Lung (tissue), 12 donors: ENCODE measurements around the gene GPRIN1. TPM values are rescaled to one million over a fixed set of nuclear protein-coding genes. Genes with fewer than 3 reads are reported as not detected.

Experiments
- ATAC-seq: fragments of 200-7000 bp; cut with Tn5 transposase; one replicate; pipeline ENCODE4 v1.9.1; 2020; ENCODE audit warnings: moderate number of reproducible peaks; ENCODE audit not compliant: insufficient read depth, low FRiP score
- DNase-seq, 3 donors: peaks; one replicate each; pipeline ENCODE4 v3.0.0-alpha.2; 2013 to 2017
- H3K27ac ChIP-seq, 2 donors: one replicate each; pipeline ENCODE4 v1.5.1; 2013; ENCODE audit warnings: mild to moderate bottlenecking in 2 of 2, moderate library complexity in 2 of 2, control low read depth in 1 of 2, inconsistent platforms in 1 of 2, low read depth in 1 of 2, low read length in 1 of 2
- H3K27me3 ChIP-seq, 3 donors: one replicate each; pipeline ENCODE4 v1.5.1; 2013; ENCODE audit warnings: low read length in 2 of 3; ENCODE audit not compliant: control insufficient read depth in 3 of 3, insufficient read depth in 3 of 3
- H3K36me3 ChIP-seq, 4 donors: one replicate each; pipeline ENCODE4 v1.5.1; 2013; ENCODE audit warnings: low read length in 4 of 4, mild to moderate bottlenecking in 1 of 4, moderate library complexity in 1 of 4; ENCODE audit not compliant: control insufficient read depth in 4 of 4, insufficient read depth in 4 of 4
- H3K4me1 ChIP-seq, 5 donors: one replicate each; pipeline ENCODE4 v1.5.1; 2013; ENCODE audit warnings: low read length in 5 of 5, mild to moderate bottlenecking in 2 of 5, moderate library complexity in 1 of 5; ENCODE audit not compliant: control insufficient read depth in 5 of 5, insufficient read depth in 5 of 5
- H3K4me3 ChIP-seq: one replicate; pipeline ENCODE4 v1.5.1; 2013; ENCODE audit warnings: mild to moderate bottlenecking, control low read depth, moderate library complexity
- H3K9ac ChIP-seq, 2 donors: one replicate each; pipeline ENCODE4 v1.5.1; 2013; ENCODE audit warnings: low read length in 2 of 2, control low read depth in 1 of 2; ENCODE audit not compliant: insufficient read depth in 1 of 2
- H3K9me3 ChIP-seq, 4 donors: one replicate each; pipeline ENCODE4 v1.5.1; 2013; ENCODE audit warnings: low read length in 3 of 4, mild to moderate bottlenecking in 1 of 4, moderate library complexity in 1 of 4; ENCODE audit not compliant: control insufficient read depth in 4 of 4, insufficient read depth in 3 of 4
- WGBS, 2 donors: extraction: QIAGEN DNeasy Blood & Tissue Kit; methylation state at CpG; one replicate each; pipeline ENCODE4 v1.1.7; 2013; 5-methylcytosine and 5-hydroxymethylcytosine counted together
- polyA plus RNA-seq, 2 donors: library from polyadenylated mRNA; stranded (reverse); fragments of 200-250 nt; gene quantifications; one replicate each; pipeline ENCODE4 v1.2.1, GENCODE V29; 2013
- total RNA-seq, 2 donors: library from RNA; depleted of rRNA in 1 of 2; stranded (reverse); fragments of >200 nt in 1 of 2; gene quantifications; one replicate each; pipeline ENCODE4 v1.2.1, GENCODE V29; 2014 to 2021
- TF ChIP-seq, protein P1 (sequence below): IDR thresholded peaks from 2 replicates; pipeline ENCODE4 v1.5.1; 2012; ENCODE audit warnings: mild to moderate bottlenecking; ENCODE audit errors: control extremely low read depth, extremely low read depth
- donor health status: control.
- donor health status: control.
- donor health status: Bipolar disorder and iron deficiency.
- donor health status: healthy.
- donor health status: DM: yes; HTN: yes; CAD: no.

GPRIN1 gene
- total and polyA plus RNA-seq, 4 donors, result 0.39 to 1.1 (median 0.82) TPM

DNA sequence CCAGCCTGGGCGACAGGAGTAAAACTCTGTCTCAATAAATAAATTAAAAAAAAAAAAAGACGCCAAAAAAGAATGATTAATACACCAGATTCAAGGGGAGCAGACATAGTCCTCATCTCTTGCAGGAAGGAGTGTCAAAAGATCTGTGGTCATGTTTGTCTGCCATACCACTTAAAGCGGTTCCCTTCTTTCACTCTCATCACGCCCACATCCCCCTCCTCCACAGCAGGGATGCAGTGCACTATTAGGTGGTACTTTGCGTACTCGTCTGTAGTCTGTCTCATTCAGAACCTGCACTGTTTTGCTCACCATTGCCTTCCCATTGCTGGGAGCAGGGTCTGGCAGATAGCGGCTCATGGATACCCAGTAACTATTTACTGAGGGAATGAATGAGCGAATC is 49.6 kb downstream of the GPRIN1 start:
- WGBS, 2 donors, result 50 to 61% methylated on average over 8 of the region's 8 CpGs
- ATAC-seq, result no peak
- no peak for DNase-seq
- Histone ChIP-seq H3K27ac (no peak overlapping the region), H3K4me1 (no peaks in the 10 kb centered on the region), H3K27me3 (no peaks in the 10 kb centered on the region), H3K4me3 (no peak overlapping the region), H3K9me3 (no peaks in the 10 kb centered on the region), H3K9ac (no peak overlapping the region), H3K36me3 (no peaks in the 10 kb centered on the region)
- TF ChIP-seq, protein P1, sequence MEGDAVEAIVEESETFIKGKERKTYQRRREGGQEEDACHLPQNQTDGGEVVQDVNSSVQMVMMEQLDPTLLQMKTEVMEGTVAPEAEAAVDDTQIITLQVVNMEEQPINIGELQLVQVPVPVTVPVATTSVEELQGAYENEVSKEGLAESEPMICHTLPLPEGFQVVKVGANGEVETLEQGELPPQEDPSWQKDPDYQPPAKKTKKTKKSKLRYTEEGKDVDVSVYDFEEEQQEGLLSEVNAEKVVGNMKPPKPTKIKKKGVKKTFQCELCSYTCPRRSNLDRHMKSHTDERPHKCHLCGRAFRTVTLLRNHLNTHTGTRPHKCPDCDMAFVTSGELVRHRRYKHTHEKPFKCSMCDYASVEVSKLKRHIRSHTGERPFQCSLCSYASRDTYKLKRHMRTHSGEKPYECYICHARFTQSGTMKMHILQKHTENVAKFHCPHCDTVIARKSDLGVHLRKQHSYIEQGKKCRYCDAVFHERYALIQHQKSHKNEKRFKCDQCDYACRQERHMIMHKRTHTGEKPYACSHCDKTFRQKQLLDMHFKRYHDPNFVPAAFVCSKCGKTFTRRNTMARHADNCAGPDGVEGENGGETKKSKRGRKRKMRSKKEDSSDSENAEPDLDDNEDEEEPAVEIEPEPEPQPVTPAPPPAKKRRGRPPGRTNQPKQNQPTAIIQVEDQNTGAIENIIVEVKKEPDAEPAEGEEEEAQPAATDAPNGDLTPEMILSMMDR, result no peak

DNA sequence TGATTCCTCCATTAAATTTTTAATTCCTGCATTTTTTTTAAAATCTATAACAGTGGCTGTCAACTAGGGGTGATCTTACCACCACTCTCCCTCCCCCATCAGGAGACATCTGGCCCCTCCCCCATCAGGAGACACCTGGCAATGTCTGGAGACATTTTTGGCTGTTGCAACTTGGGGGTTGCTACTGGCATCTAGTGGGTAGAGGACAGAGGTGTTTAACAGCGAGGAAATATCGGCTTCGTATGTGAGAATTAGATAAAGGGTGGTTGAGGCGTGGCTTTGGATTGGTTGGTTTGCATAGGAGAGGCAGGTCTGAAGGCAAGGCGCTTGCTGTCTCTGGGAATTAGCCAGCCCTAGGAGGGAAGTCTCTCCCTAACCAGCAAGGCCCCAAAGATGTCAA is 50.3 kb downstream of the GPRIN1 start:
- no peak overlapping the region for H3K27ac ChIP-seq
- TF ChIP-seq, protein P1, result no peak
- no peaks in the 10 kb centered on the region for H3K4me1 ChIP-seq
- no peak for ATAC-seq
- 20 to 33% methylated on average over 5 of the region's 5 CpGs for WGBS, 2 donors
- no peak for DNase-seq
- no peak overlapping the region for H3K4me3 ChIP-seq
- H3K9ac ChIP-seq, result no peak overlapping the region
- H3K36me3 ChIP-seq, result no peaks in the 10 kb centered on the region
- no peaks in the 10 kb centered on the region for H3K9me3 ChIP-seq
- no peaks in the 10 kb centered on the region for H3K27me3 ChIP-seq

DNA sequence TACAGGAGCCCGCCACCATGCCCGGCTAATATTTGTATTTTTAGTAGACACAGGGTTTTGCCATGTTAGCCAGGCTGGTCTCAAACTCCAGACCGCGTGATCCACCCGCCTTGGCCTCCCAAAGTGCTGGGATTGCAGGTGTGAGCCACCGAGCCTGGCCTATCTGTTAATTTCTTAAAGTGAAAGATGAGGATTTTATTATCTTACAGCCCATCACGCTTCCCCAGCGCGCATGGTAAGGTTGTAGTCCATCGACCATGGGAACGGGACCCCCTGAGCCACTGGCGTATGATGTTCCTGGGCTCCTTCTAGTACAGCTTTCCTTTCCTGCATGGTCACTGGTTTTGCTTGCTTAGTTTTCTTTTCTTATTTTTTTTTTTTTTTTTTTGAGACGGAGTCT is 52.1 kb downstream of the GPRIN1 start:
- TF ChIP-seq, protein P1, result no peak
- ATAC-seq (no peak), DNase-seq (no peak)
- no peaks in the 10 kb centered on the region for H3K27me3 ChIP-seq
- no peaks in the 10 kb centered on the region for H3K36me3 ChIP-seq
- no peaks in the 10 kb centered on the region for H3K9me3 ChIP-seq
- peaks cover 0 to 3% (median 0%) of the 10 kb centered on the region in 5 donors for H3K4me1 ChIP-seq
- H3K9ac ChIP-seq, result no peak overlapping the region
- H3K4me3 ChIP-seq, result no peak overlapping the region
- WGBS, 2 donors, result 96 to 98% methylated on average over 12 to 13 of the region's 13 CpGs
- H3K27ac ChIP-seq, result no peak overlapping the region
